ENCODE results near the gene MYOCOS.

Gene MYOCOS

GRCh38 chr1:171635661-171636060 lies 13.6 kb downstream of the MYOCOS start:
- Histone ChIP-seq H4K20me1 (ENCODE audit: low read depth, low read length) (no peaks in the 10 kb centered on the region), H3K9me2 (replicated peaks; ENCODE audit: insufficient read depth, low read length) (no peaks in the 10 kb centered on the region), H3K36me3 (ENCODE audit: low read length) (no peaks in the 10 kb centered on the region), H3K27me3 (ENCODE audit: low read length) (no peaks in the 10 kb centered on the region), H3F3A (ENCODE audit: insufficient read depth) (no peaks in the 10 kb centered on the region), H2AFZ (ENCODE audit: low read depth, low read length, severe bottlenecking) (no peak overlapping the region), H3K9me3 (ENCODE audit: insufficient read depth, low read length) (no peaks in the 10 kb centered on the region), H3K4me2 (ENCODE audit: low read depth, low read length, poor library complexity, severe bottlenecking) (no peak overlapping the region), H3K79me2 (ENCODE audit: insufficient read depth, low read length) (no peaks in the 10 kb centered on the region), H3K9ac (ENCODE audit: low read length) (no peak overlapping the region), H3K4me3 (ENCODE audit: insufficient read depth, low read length, poor library complexity, severe bottlenecking) (no peak overlapping the region), H3K27ac (ENCODE audit: low read depth, low read length) (no peak overlapping the region)
- TF ChIP-seq EZH2phosphoT487 (conservative IDR thresholded peaks at IDR 0.05; ENCODE audit: low read length) (no peak), CTCF (IDR thresholded peaks at IDR 0.05; ENCODE audit: insufficient read depth, low read length, poor library complexity, severe bottlenecking) (no peak)

- H3K4me2 ChIP-seq (ENCODE audit: low read depth, low read length, poor library complexity, severe bottlenecking) = no peak overlapping the region
- H3K9ac ChIP-seq (ENCODE audit: low read length) = no peak overlapping the region
- no peaks in the 10 kb centered on the region for H3K36me3 ChIP-seq (ENCODE audit: low read length)
- no peak overlapping the region for H2AFZ ChIP-seq (ENCODE audit: low read depth, low read length, severe bottlenecking)
- no peaks in the 10 kb centered on the region for H3K79me2 ChIP-seq (ENCODE audit: insufficient read depth, low read length)
- no peak overlapping the region for H3K27ac ChIP-seq (ENCODE audit: low read depth, low read length)
- no peaks in the 10 kb centered on the region for H3K27me3 ChIP-seq (ENCODE audit: low read length)
- H3F3A ChIP-seq (ENCODE audit: insufficient read depth) = no peaks in the 10 kb centered on the region
- no peaks in the 10 kb centered on the region for H3K9me3 ChIP-seq (ENCODE audit: insufficient read depth, low read length)
- no peaks in the 10 kb centered on the region for H3K9me2 ChIP-seq (replicated peaks; ENCODE audit: insufficient read depth, low read length)
- no peaks in the 10 kb centered on the region for H4K20me1 ChIP-seq (ENCODE audit: low read depth, low read length)
- H3K4me3 ChIP-seq (ENCODE audit: insufficient read depth, low read length, poor library complexity, severe bottlenecking) = no peak overlapping the region
- no peak for TF ChIP-seq CTCF (IDR thresholded peaks at IDR 0.05; ENCODE audit: insufficient read depth, low read length, poor library complexity, severe bottlenecking)
- TF ChIP-seq EZH2phosphoT487 (conservative IDR thresholded peaks at IDR 0.05; ENCODE audit: low read length) = no peak
Measured at GRCh38 chr1:171636141-171636540, 14.1 kb downstream of the MYOCOS start.

GRCh38 chr1:171637928-171638576 lies 16.0 kb downstream of the MYOCOS start:
- H3K9me2 ChIP-seq (replicated peaks; ENCODE audit: insufficient read depth, low read length) = no peaks in the 10 kb centered on the region
- TF ChIP-seq EZH2phosphoT487 (conservative IDR thresholded peaks at IDR 0.05; ENCODE audit: low read length) (no peak), CTCF (IDR thresholded peaks at IDR 0.05; ENCODE audit: insufficient read depth, low read length, poor library complexity, severe bottlenecking) (no peak)
- H3K4me3 ChIP-seq (ENCODE audit: insufficient read depth, low read length, poor library complexity, severe bottlenecking) = no peak overlapping the region
- H3K9ac ChIP-seq (ENCODE audit: low read length) = no peak overlapping the region
- no peaks in the 10 kb centered on the region for H3K27me3 ChIP-seq (ENCODE audit: low read length)
- no peaks in the 10 kb centered on the region for H3K9me3 ChIP-seq (ENCODE audit: insufficient read depth, low read length)
- H4K20me1 ChIP-seq (ENCODE audit: low read depth, low read length) = no peaks in the 10 kb centered on the region
- H3K79me2 ChIP-seq (ENCODE audit: insufficient read depth, low read length) = no peaks in the 10 kb centered on the region
- H3K36me3 ChIP-seq (ENCODE audit: low read length) = no peaks in the 10 kb centered on the region
- H3K27ac ChIP-seq (ENCODE audit: low read depth, low read length) = no peak overlapping the region
- H3K4me2 ChIP-seq (ENCODE audit: low read depth, low read length, poor library complexity, severe bottlenecking) = no peak overlapping the region
- no peak overlapping the region for H2AFZ ChIP-seq (ENCODE audit: low read depth, low read length, severe bottlenecking)
- no peaks in the 10 kb centered on the region for H3F3A ChIP-seq (ENCODE audit: insufficient read depth)

All from SU-DHL-6 (cell line).